Lung (tissue), 12 donors: ENCODE measurements around the gene COL6A3. TPM values are rescaled to one million over a fixed set of nuclear protein-coding genes. Genes with fewer than 3 reads are reported as not detected.

Experiments
- ATAC-seq: fragments of 200-7000 bp; cut with Tn5 transposase; one replicate; pipeline ENCODE4 v1.9.1; 2020; ENCODE audit warnings: moderate number of reproducible peaks; ENCODE audit not compliant: insufficient read depth, low FRiP score
- DNase-seq, 3 donors: peaks; one replicate each; pipeline ENCODE4 v3.0.0-alpha.2; 2013 to 2017
- H3K27ac ChIP-seq, 2 donors: one replicate each; pipeline ENCODE4 v1.5.1; 2013; ENCODE audit warnings: mild to moderate bottlenecking in 2 of 2, moderate library complexity in 2 of 2, control low read depth in 1 of 2, inconsistent platforms in 1 of 2, low read depth in 1 of 2, low read length in 1 of 2
- H3K27me3 ChIP-seq, 3 donors: one replicate each; pipeline ENCODE4 v1.5.1; 2013; ENCODE audit warnings: low read length in 2 of 3; ENCODE audit not compliant: control insufficient read depth in 3 of 3, insufficient read depth in 3 of 3
- H3K36me3 ChIP-seq, 4 donors: one replicate each; pipeline ENCODE4 v1.5.1; 2013; ENCODE audit warnings: low read length in 4 of 4, mild to moderate bottlenecking in 1 of 4, moderate library complexity in 1 of 4; ENCODE audit not compliant: control insufficient read depth in 4 of 4, insufficient read depth in 4 of 4
- H3K4me1 ChIP-seq, 5 donors: one replicate each; pipeline ENCODE4 v1.5.1; 2013; ENCODE audit warnings: low read length in 5 of 5, mild to moderate bottlenecking in 2 of 5, moderate library complexity in 1 of 5; ENCODE audit not compliant: control insufficient read depth in 5 of 5, insufficient read depth in 5 of 5
- H3K4me3 ChIP-seq: one replicate; pipeline ENCODE4 v1.5.1; 2013; ENCODE audit warnings: mild to moderate bottlenecking, control low read depth, moderate library complexity
- H3K9ac ChIP-seq, 2 donors: one replicate each; pipeline ENCODE4 v1.5.1; 2013; ENCODE audit warnings: low read length in 2 of 2, control low read depth in 1 of 2; ENCODE audit not compliant: insufficient read depth in 1 of 2
- H3K9me3 ChIP-seq, 4 donors: one replicate each; pipeline ENCODE4 v1.5.1; 2013; ENCODE audit warnings: low read length in 3 of 4, mild to moderate bottlenecking in 1 of 4, moderate library complexity in 1 of 4; ENCODE audit not compliant: control insufficient read depth in 4 of 4, insufficient read depth in 3 of 4
- CTCF ChIP-seq: IDR thresholded peaks from 2 replicates; pipeline ENCODE4 v1.5.1; 2012; ENCODE audit warnings: mild to moderate bottlenecking; ENCODE audit errors: control extremely low read depth, extremely low read depth
- WGBS, 2 donors: extraction: QIAGEN DNeasy Blood & Tissue Kit; methylation state at CpG; one replicate each; pipeline ENCODE4 v1.1.7; 2013; 5-methylcytosine and 5-hydroxymethylcytosine counted together
- polyA plus RNA-seq, 2 donors: library from polyadenylated mRNA; stranded (reverse); fragments of 200-250 nt; gene quantifications; one replicate each; pipeline ENCODE4 v1.2.1, GENCODE V29; 2013
- total RNA-seq, 2 donors: library from RNA; depleted of rRNA in 1 of 2; stranded (reverse); fragments of >200 nt in 1 of 2; gene quantifications; one replicate each; pipeline ENCODE4 v1.2.1, GENCODE V29; 2014 to 2021
- donor health status: control.
- donor health status: control.
- donor health status: Bipolar disorder and iron deficiency.
- donor health status: healthy.
- donor health status: DM: yes; HTN: yes; CAD: no.

COL6A3 gene
- total and polyA plus RNA-seq, 4 donors, result 36.4 to 548 (median 277) TPM

DNA sequence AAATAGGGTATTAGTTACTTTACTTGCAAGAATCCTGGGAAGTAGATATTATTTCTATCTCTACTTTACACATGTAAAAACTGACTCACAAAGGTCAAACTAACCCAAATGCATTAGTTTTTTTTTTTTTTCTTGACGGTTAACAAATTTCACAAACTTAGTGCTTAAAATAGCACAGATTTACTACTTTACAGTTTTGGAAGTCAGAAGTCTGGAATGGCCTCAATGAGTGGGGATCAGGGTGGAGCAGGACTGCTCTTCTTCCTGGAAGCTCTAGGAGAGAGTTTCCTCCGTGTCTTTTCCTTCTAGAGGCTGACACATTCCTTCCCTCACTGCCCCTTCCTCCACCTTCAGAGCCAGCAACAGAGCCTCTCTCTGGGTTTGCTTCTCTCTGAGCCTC is 117.2 kb downstream of the COL6A3 start:
- H3K27ac ChIP-seq, result no peak overlapping the region
- H3K36me3 ChIP-seq, result no peaks in the 10 kb centered on the region
- DNase-seq (no peak), ATAC-seq (no peak)
- 50 to 68% methylated on average over 2 of the region's 2 CpGs for WGBS, 2 donors
- H3K4me3 ChIP-seq, result no peak overlapping the region
- no peak for TF ChIP-seq CTCF
- H3K27me3 ChIP-seq, result no peaks in the 10 kb centered on the region
- peaks cover 3 to 67% (median 31%) of the 10 kb centered on the region in 5 donors for H3K4me1 ChIP-seq
- no peak overlapping the region for H3K9ac ChIP-seq
- H3K9me3 ChIP-seq, result no peaks in the 10 kb centered on the region

GRCh38 chr2:237295889-237296480 is 118.0 kb downstream of the COL6A3 start:
- H3K9me3 ChIP-seq, result no peaks in the 10 kb centered on the region
- no peaks in the 10 kb centered on the region for H3K36me3 ChIP-seq
- no peak overlapping the region for H3K27ac ChIP-seq
- H3K27me3 ChIP-seq, result no peaks in the 10 kb centered on the region
- H3K4me1 ChIP-seq, result peaks cover 3 to 71% (median 32%) of the 10 kb centered on the region in 5 donors
- TF ChIP-seq CTCF, result no peak
- WGBS, 2 donors, result 97 to 98% methylated on average over 10 of the region's 10 CpGs
- no peak overlapping the region for H3K4me3 ChIP-seq
- DNase-seq (no peak), ATAC-seq (no peak)
- no peak overlapping the region for H3K9ac ChIP-seq

- whole genome bisulfite sequencing, 2 donors, result 78% methylated on average over 1 of the region's 1 CpG
- Histone ChIP-seq H3K27ac (no peak overlapping the region), H3K27me3 (no peaks in the 10 kb centered on the region), H3K36me3 (no peaks in the 10 kb centered on the region), H3K9ac (no peak overlapping the region), H3K4me3 (no peak overlapping the region), H3K4me1 (peaks cover 5 to 79% (median 34%) of the 10 kb centered on the region in 5 donors), H3K9me3 (no peaks in the 10 kb centered on the region)
- ATAC-seq, result no peak
- DNase-seq, result no peak
- no peak for TF ChIP-seq CTCF
These were observed 119.5 kb downstream of the COL6A3 start for GRCh38 chr2:237294460-237294859.

DNA sequence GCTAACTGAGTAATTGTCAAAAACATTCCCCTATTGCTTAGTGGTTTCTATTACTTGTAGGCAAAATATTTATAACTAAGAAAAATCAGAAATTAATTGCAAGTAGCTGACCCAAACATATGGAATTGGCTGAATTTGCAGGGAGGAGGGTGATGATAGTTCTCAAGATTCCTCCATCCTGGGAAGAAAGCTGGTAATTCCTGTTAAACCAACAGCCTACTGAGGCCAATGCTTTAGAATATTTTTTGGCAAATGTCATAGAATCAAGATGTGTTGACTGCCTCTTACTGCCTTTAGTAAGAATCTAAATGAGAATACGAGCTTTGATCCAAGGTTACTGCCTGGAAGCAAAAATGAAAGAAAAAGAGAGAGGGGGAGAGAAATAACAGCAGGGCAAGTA is 120.0 kb downstream of the COL6A3 start:
- 56 to 72% methylated on average over 1 of the region's 1 CpG for WGBS, 2 donors
- peak in 2 of 3 donors; percentile 60 to 66 for DNase-seq
- Histone ChIP-seq H3K4me3 (no peak overlapping the region), H3K9ac (no peak overlapping the region), H3K4me1 (peaks cover 5 to 84% (median 39%) of the 10 kb centered on the region in 5 donors), H3K36me3 (no peaks in the 10 kb centered on the region), H3K27me3 (no peaks in the 10 kb centered on the region), H3K9me3 (no peaks in the 10 kb centered on the region), H3K27ac (no peak overlapping the region)
- no peak for ATAC-seq
- no peak for TF ChIP-seq CTCF
